GM12873 (cell line): ENCODE data around the gene TMPRSS3.

Experiments
- TF ChIP-seq, protein P1 (sequence below): IDR thresholded peaks from 2 replicates; pipeline ENCODE4 v1.5.1; 2012; ENCODE audit warnings: low read depth, mild to moderate bottlenecking, moderate library complexity, low read length, control low read depth; ENCODE audit not compliant: insufficient read depth; ENCODE audit errors: missing control alignments

TMPRSS3 gene

DNA sequence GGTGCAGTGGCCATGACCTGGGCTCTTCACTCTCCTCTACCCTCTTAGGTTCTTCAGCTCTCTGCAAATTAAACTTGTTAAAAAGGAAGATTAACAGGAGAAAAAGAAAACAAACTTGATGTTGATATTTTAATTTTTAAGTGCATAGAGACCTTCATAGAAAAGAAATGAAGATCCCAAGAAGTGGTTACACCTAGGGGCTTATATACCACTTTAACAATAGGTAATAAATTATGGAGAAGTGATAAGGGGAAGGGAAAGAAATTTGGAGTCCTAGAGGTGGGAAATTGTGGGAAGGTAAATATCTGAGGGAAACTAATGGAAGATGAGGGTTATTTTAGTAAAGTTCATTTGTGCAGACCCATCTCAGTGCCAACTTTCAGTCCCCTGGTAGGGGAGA, 64.2 kb downstream of the TMPRSS3 start:
- TF ChIP-seq, protein P1, sequence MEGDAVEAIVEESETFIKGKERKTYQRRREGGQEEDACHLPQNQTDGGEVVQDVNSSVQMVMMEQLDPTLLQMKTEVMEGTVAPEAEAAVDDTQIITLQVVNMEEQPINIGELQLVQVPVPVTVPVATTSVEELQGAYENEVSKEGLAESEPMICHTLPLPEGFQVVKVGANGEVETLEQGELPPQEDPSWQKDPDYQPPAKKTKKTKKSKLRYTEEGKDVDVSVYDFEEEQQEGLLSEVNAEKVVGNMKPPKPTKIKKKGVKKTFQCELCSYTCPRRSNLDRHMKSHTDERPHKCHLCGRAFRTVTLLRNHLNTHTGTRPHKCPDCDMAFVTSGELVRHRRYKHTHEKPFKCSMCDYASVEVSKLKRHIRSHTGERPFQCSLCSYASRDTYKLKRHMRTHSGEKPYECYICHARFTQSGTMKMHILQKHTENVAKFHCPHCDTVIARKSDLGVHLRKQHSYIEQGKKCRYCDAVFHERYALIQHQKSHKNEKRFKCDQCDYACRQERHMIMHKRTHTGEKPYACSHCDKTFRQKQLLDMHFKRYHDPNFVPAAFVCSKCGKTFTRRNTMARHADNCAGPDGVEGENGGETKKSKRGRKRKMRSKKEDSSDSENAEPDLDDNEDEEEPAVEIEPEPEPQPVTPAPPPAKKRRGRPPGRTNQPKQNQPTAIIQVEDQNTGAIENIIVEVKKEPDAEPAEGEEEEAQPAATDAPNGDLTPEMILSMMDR: no peak

DNA sequence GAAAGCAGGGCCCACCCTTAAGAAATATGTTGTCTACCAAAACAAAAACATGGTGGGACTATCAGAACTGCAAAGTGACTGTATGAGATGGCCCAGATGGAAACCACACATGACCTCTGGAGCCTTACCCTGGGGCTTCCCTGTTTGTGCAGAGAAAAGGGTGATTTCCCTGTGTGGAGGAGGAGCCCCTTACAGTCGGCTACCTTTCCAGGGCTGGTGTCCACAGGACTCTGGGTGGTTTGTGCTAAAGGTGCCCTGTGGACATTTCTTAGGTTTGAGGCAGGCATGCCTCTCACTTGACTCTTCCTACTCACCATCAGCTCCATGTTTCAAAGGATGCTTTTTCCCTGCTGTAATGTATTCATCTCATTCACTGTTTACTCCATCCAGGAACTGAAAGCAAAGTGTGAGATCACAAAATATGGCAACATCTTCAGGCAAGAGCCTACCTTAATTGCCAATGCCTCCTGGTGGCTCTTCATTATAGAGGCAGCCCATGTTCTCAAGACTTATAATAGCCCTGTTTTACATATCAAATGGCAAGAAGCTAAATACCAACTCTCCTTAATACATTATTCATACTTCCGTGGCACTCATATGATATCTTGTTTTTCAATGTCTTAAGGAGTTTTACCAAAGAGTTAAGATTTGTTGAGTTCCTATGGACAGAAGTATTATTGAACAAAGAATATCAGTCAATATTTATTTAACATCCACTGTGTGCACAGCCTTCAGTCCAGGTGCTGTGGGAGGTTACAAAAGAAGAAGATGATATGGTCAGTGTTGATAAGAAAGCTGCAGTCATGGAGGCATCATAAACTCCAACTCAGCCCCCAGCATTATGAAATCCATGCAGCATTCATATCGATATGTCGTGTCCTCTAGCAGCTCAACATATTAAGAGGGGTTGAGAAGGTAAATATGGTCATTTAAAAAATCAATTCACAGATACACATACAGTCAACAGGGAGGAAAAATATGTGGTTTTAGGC, 65.2 kb downstream of the TMPRSS3 start:
- TF ChIP-seq, protein P1: no peak

DNA sequence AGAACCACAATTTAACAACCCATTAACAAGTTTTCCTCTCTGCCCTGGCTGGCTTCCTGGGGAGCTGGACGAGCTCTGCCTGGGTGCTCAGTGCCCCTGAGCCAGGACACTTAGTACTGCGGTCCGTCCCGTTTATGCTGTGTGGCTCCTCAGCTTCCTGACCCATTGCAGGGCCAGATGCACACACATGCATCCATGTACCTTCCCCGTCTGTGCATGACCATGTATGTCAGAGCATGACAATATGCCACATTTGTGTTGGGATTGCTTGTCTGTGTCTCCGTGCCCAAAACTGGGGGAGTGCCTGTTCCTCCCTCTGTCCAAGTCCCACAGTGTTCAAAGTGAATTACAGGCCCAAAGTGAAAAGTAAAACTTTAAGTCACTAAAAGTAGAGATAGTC, 71.0 kb downstream of the TMPRSS3 start:
- TF ChIP-seq, protein P1: no peak
